Activated T-cell treated with anti-CD3 and anti-CD28 coated beads, Interleukin-2, amount 50 U/mL, for 4 hours (primary cell): ENCODE data around the gene FRY. TPM values are rescaled to one million over a fixed set of nuclear protein-coding genes. Genes with fewer than 3 reads are reported as not detected.

Experiments
- ATAC-seq, 2 donors: fragments of 200-7000 bp; cut with Tn5 transposase; one replicate each; pipeline ENCODE4 v1.10.0; 2021
- DNase-seq: peaks from one replicate; pipeline ENCODE4 v3.0.0-alpha.2; 2020
- H3K27me3 Mint-ChIP-seq: one replicate; pipeline ENCODE4 v1.8.0; 2021; ENCODE audit warnings: low read depth, mixed read lengths
- H3K36me3 Mint-ChIP-seq: one replicate; pipeline ENCODE4 v1.8.0; 2022; ENCODE audit warnings: mixed read lengths; ENCODE audit not compliant: insufficient read depth
- H3K4me1 Mint-ChIP-seq: one replicate; pipeline ENCODE4 v1.8.0; 2021; ENCODE audit warnings: low read depth, mixed read lengths
- H3K4me3 Mint-ChIP-seq: one replicate; pipeline ENCODE4 v1.8.0; 2021; ENCODE audit warnings: mild to moderate bottlenecking, moderate library complexity, mixed read lengths
- H3K9me3 Mint-ChIP-seq: one replicate; pipeline ENCODE4 v1.8.0; 2021; ENCODE audit warnings: mixed read lengths
- total RNA-seq, 3 donors: library from RNA; stranded (reverse); gene quantifications; one replicate each; pipeline ENCODE4 v1.2.1, GENCODE V29; 2021

Gene FRY
- total RNA-seq, 3 donors from 2014 or later: 0.74 to 1.0 (median 0.87) TPM

- no peak for DNase-seq
- ATAC-seq: no peak
- Mint-ChIP-seq H3K9me3 (no peaks in the 10 kb centered on the region), H3K4me1 (no peaks in the 10 kb centered on the region), H3K4me3 (no peak overlapping the region), H3K27me3 (peaks cover 5% of the 10 kb centered on the region), H3K36me3 (no peaks in the 10 kb centered on the region)
Observed at GRCh38 chr13:32150794-32151193, 119.2 kb downstream of the FRY start.

GRCh38 chr13:32151240-32151639 is 119.7 kb downstream of the FRY start:
- DNase-seq (no peak), ATAC-seq (no peak)
- no peak overlapping the region for H3K4me3 Mint-ChIP-seq
- no peaks in the 10 kb centered on the region for H3K36me3 Mint-ChIP-seq
- H3K27me3 Mint-ChIP-seq: peaks cover 5% of the 10 kb centered on the region
- no peaks in the 10 kb centered on the region for H3K4me1 Mint-ChIP-seq
- H3K9me3 Mint-ChIP-seq: no peaks in the 10 kb centered on the region

DNA sequence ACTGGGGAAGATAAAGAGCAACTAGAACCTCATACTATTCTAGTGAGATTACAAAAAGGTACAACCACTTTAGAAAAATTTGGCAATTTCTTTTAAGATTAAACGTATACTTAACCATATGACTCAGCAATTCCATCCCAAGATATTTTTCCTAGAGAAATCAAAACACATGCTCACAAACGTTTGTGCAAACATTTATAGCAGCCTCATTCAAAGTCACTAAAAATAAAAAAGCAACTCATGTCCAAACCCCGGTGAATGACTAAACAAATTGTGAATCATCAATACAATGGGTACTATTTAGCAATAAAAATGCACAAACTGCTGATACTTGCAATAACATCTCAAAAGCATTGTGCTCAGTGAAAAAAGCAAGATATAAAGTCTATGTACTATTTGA is 121.5 kb downstream of the FRY start:
- H3K4me1 Mint-ChIP-seq: no peaks in the 10 kb centered on the region

DNA sequence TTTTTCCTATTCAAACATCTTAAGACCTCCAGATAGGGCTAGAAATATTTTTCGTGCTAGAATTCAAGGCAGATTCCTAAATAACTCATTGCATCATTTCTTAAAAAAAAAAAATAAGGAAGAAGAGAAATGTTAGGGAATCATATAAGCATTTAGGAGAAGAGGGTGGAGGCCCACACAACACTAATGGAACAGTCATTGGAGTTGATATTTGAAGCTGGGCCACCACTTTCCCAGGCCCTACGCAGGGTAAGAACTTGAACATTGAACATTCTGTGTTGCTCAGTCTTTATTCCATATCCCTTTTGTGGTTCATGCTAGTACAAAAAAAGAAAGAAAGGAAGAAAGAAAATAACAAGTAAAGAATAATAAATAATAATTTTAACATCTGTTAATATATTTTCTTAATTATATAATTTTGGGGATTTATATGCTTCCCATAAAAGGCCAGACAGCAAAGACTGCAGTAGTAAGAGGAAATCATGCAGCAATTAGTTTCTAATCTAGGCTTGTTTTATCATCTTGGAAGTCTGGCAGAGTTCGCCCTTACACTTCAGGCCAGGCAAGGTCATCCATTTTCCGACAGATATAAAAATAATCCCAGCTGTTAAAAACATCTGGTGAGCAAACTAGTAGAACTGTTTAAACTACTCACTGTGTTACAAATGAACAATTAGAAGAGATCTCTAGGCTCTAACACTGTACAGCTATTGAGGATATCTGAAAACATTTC is 127.7 kb downstream of the FRY start:
- no peak overlapping the region for H3K4me3 Mint-ChIP-seq
- no peak for ATAC-seq
- no peaks in the 10 kb centered on the region for H3K27me3 Mint-ChIP-seq
- H3K9me3 Mint-ChIP-seq: no peaks in the 10 kb centered on the region
- peaks cover 5% of the 10 kb centered on the region for H3K36me3 Mint-ChIP-seq
- DNase-seq: no peak
- no peaks in the 10 kb centered on the region for H3K4me1 Mint-ChIP-seq

More for the DNA sequence above, 121.5 kb downstream of the FRY start:
- H3K27me3 Mint-ChIP-seq: peaks cover 5% of the 10 kb centered on the region
- DNase-seq: no peak
- H3K36me3 Mint-ChIP-seq: no peaks in the 10 kb centered on the region
- no peaks in the 10 kb centered on the region for H3K9me3 Mint-ChIP-seq
- no peak overlapping the region for H3K4me3 Mint-ChIP-seq
- ATAC-seq: no peak

DNA sequence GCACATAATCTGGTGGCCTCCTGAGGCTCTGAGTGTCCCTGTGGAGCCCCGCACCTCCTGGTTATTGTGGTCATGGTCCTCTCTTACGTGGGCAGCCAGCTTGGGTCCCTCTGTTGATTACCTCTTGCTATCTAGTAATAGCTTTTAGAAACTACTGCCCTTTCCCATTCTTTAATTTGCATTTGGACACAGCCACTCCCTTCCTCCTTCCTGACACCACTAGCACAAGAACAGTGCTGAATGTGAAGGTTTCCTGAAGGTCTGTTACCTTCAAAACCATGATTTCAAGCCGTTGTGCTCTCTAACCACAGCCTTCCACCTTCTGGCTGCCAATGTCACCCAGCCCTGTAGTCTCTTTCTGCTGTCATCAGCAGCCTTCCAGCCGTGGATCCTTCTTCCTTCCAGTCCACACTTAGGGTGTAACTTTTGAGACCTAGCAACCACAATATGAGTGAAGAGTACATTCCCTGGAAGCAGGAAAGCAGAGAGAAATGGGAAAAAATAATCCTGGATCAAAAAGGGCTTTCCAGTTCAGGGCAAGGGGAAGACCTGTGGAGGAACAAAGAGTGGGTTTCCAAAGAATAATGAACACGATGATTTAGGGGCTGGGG is 130.9 kb downstream of the FRY start:
- Mint-ChIP-seq H3K27me3 (no peaks in the 10 kb centered on the region), H3K4me1 (peaks cover 2% of the 10 kb centered on the region)
- no peak for ATAC-seq

DNA sequence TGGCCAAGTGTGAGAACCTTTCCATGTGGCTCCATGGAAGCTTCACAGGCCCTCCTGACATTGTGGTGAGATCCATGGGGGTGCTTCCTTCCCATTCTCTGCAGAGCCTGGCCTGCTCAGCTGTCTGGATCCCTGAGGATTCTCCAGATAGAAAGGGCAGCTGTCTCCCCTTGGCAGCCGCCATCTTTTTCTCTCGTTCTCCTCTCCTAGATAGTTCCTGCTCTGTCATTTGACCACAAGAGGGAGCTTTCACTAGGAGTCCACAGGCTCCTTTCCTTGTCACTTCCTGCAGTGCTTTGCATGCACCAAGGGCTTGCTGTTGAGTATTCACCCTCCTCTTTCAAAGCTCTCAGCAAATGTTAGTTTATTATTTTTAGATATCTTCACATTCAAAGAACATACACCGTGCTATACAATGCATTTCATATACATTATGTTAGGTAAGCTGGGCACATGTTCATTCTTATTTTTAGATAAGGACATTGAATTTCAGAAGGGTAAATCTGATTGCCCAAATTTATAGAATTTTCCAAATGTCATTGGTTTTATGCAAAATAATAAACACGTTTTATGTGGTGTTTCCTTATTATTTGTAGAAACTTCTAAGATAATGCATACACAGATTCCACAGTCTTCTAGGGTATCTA is 133.2 kb downstream of the FRY start:
- H3K9me3 Mint-ChIP-seq: no peaks in the 10 kb centered on the region
- H3K4me1 Mint-ChIP-seq: peaks cover 2% of the 10 kb centered on the region
- H3K27me3 Mint-ChIP-seq: no peaks in the 10 kb centered on the region
- no peak for DNase-seq
- peak; percentile 73 to 78 for ATAC-seq
- H3K36me3 Mint-ChIP-seq: peaks cover 5% of the 10 kb centered on the region
- no peak overlapping the region for H3K4me3 Mint-ChIP-seq

More for the DNA sequence above, 130.9 kb downstream of the FRY start:
- Mint-ChIP-seq H3K36me3 (peaks cover 5% of the 10 kb centered on the region), H3K4me3 (no peak overlapping the region), H3K9me3 (no peaks in the 10 kb centered on the region)
- no peak for DNase-seq

- peaks cover 2% of the 10 kb centered on the region for H3K4me1 Mint-ChIP-seq
- no peak for ATAC-seq
- no peak for DNase-seq
Observed at GRCh38 chr13:32165796-32166195, 134.2 kb downstream of the FRY start.

GRCh38 chr13:32168131-32168530 is 136.6 kb downstream of the FRY start:
- Mint-ChIP-seq H3K36me3 (peaks cover 2% of the 10 kb centered on the region), H3K4me1 (peaks cover 2% of the 10 kb centered on the region), H3K4me3 (no peak overlapping the region), H3K9me3 (no peaks in the 10 kb centered on the region), H3K27me3 (no peaks in the 10 kb centered on the region)
- ATAC-seq (no peak), DNase-seq (no peak)

More at GRCh38 chr13:32165796-32166195, 134.2 kb downstream of the FRY start:
- Mint-ChIP-seq H3K9me3 (no peaks in the 10 kb centered on the region), H3K36me3 (peaks cover 5% of the 10 kb centered on the region), H3K4me3 (no peak overlapping the region), H3K27me3 (no peaks in the 10 kb centered on the region)

- no peak for DNase-seq
- no peaks in the 10 kb centered on the region for H3K4me1 Mint-ChIP-seq
- H3K9me3 Mint-ChIP-seq: no peaks in the 10 kb centered on the region
- no peak for ATAC-seq
- H3K4me3 Mint-ChIP-seq: no peak overlapping the region
- no peaks in the 10 kb centered on the region for H3K27me3 Mint-ChIP-seq
- H3K36me3 Mint-ChIP-seq: peaks cover 4% of the 10 kb centered on the region
Observed at GRCh38 chr13:32170841-32171240, 139.3 kb downstream of the FRY start.

GRCh38 chr13:32173881-32174280 is 142.3 kb downstream of the FRY start:
- no peaks in the 10 kb centered on the region for H3K4me1 Mint-ChIP-seq
- H3K36me3 Mint-ChIP-seq: peaks cover 4% of the 10 kb centered on the region
- no peak for ATAC-seq
- no peaks in the 10 kb centered on the region for H3K9me3 Mint-ChIP-seq
- DNase-seq: no peak
- no peak overlapping the region for H3K4me3 Mint-ChIP-seq
- no peaks in the 10 kb centered on the region for H3K27me3 Mint-ChIP-seq

DNA sequence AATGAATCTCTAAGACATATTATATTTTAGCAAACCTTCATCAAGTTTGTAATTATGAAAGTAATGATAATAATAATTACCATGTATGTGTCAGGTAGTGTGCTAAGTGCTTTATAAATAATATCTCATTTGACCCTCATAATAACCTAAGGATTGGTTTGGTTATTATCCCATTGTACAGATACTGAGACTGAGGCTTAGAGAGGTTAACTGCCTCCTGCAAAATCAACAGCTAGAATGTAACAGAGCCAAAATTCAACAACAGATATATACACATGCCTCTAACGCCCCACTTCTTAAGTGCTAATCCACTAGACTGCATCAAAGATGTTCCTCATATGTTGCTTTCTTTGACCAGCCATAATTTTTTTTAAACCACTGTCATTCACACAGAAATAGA is 142.8 kb downstream of the FRY start:
- Mint-ChIP-seq H3K4me1 (no peaks in the 10 kb centered on the region), H3K36me3 (peaks cover 4% of the 10 kb centered on the region), H3K27me3 (no peaks in the 10 kb centered on the region), H3K9me3 (no peaks in the 10 kb centered on the region), H3K4me3 (no peak overlapping the region)
- no peak for DNase-seq
- no peak for ATAC-seq

DNA sequence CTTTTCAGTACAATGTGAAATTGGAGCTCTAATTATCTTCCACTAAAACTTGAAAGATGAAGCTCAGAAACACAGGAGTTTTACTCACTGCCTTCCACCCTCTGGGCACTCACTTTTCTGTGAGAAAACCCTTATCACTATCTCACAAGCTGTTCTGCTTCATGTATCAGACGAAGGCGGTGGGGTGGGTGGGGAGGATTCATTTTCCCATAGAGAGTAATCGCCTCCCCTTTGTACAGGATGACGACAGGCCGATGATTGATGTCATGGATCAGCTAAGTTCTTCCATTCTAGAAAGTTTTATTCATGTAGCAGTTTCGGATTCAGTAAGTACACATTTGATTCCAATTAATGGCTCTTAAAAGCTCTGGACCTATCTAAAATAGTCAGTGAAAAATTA is 143.7 kb downstream of the FRY start:
- H3K4me3 Mint-ChIP-seq: no peak overlapping the region

DNA sequence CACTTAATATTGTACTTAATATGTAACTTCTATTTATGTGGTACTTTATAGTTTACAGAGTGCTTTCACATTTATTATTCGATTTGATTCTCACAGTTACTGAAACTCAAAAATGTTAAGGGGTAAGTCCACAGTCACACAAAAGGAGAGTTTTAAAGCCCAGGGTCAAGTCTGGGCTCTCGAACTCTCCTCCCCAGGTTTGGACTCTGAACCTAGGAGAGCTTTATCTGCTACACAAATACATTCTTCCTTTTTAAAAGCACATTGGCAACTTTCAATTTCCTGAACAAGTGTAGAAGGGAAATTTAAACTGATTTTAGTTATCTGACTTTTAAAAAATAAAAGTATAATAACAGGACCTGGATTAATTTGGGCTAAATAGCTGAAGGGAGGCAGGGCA is 144.4 kb downstream of the FRY start:
- DNase-seq (no peak), ATAC-seq (no peak)
- Mint-ChIP-seq H3K36me3 (peaks cover 4% of the 10 kb centered on the region), H3K9me3 (no peaks in the 10 kb centered on the region), H3K4me1 (no peaks in the 10 kb centered on the region), H3K4me3 (no peak overlapping the region), H3K27me3 (no peaks in the 10 kb centered on the region)

More for the DNA sequence above, 143.7 kb downstream of the FRY start:
- Mint-ChIP-seq H3K27me3 (no peaks in the 10 kb centered on the region), H3K9me3 (no peaks in the 10 kb centered on the region), H3K4me1 (no peaks in the 10 kb centered on the region), H3K36me3 (peaks cover 4% of the 10 kb centered on the region)
- ATAC-seq (no peak), DNase-seq (no peak)

- no peak for DNase-seq
- Mint-ChIP-seq H3K36me3 (peaks cover 4% of the 10 kb centered on the region), H3K27me3 (no peaks in the 10 kb centered on the region), H3K4me1 (no peaks in the 10 kb centered on the region), H3K9me3 (no peaks in the 10 kb centered on the region), H3K4me3 (no peak overlapping the region)
- ATAC-seq: no peak
Observed at GRCh38 chr13:32176696-32177095, 145.1 kb downstream of the FRY start.

- DNase-seq (no peak), ATAC-seq (no peak)
- no peaks in the 10 kb centered on the region for H3K4me1 Mint-ChIP-seq
- no peaks in the 10 kb centered on the region for H3K27me3 Mint-ChIP-seq
- no peak overlapping the region for H3K4me3 Mint-ChIP-seq
- peaks cover 3% of the 10 kb centered on the region for H3K36me3 Mint-ChIP-seq
- H3K9me3 Mint-ChIP-seq: no peaks in the 10 kb centered on the region
Observed at GRCh38 chr13:32178763-32179162, 147.2 kb downstream of the FRY start.
